ENCODE results near the gene SH2D4B. TPM values are rescaled to one million over a fixed set of nuclear protein-coding genes. Genes with fewer than 3 reads are reported as not detected.

Gene SH2D4B
- total and polyA plus RNA-seq, 10 of the 15 experiments (the other 5 are each of a cell fraction or from before 2014, with no cell fraction given) = 0.04 to 0.21 (median 0.13) TPM; not detected in 5

DNA sequence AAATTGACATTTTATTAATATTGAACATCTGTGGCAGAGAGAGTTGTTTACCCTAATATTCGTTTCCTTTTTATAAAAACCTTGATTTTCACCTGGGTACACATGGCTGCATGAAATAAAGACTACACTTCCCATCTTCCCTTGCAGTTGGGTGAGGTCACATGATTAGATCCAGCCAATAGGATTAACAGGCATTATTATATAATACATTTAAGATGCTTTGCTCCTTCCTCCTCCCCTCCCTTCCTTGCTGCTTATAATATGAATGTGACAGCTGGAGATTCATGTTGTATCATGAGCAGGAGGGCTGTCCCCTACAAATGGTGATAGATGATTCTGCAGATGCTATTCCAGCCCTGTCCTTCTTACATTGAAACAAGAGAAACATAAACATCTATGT is 146.6 kb downstream of the SH2D4B start (continued):
- TF ChIP-seq, protein P1, sequence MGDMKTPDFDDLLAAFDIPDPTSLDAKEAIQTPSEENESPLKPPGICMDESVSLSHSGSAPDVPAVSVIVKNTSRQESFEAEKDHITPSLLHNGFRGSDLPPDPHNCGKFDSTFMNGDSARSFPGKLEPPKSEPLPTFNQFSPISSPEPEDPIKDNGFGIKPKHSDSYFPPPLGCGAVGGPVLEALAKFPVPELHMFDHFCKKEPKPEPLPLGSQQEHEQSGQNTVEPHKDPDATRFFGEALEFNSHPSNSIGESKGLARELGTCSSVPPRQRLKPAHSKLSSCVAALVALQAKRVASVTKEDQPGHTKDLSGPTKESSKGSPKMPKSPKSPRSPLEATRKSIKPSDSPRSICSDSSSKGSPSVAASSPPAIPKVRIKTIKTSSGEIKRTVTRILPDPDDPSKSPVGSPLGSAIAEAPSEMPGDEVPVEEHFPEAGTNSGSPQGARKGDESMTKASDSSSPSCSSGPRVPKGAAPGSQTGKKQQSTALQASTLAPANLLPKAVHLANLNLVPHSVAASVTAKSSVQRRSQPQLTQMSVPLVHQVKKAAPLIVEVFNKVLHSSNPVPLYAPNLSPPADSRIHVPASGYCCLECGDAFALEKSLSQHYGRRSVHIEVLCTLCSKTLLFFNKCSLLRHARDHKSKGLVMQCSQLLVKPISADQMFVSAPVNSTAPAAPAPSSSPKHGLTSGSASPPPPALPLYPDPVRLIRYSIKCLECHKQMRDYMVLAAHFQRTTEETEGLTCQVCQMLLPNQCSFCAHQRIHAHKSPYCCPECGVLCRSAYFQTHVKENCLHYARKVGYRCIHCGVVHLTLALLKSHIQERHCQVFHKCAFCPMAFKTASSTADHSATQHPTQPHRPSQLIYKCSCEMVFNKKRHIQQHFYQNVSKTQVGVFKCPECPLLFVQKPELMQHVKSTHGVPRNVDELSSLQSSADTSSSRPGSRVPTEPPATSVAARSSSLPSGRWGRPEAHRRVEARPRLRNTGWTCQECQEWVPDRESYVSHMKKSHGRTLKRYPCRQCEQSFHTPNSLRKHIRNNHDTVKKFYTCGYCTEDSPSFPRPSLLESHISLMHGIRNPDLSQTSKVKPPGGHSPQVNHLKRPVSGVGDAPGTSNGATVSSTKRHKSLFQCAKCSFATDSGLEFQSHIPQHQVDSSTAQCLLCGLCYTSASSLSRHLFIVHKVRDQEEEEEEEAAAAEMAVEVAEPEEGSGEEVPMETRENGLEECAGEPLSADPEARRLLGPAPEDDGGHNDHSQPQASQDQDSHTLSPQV (IDR thresholded peaks at IDR 0.05) = no peak
- TF ChIP-seq, protein P2, sequence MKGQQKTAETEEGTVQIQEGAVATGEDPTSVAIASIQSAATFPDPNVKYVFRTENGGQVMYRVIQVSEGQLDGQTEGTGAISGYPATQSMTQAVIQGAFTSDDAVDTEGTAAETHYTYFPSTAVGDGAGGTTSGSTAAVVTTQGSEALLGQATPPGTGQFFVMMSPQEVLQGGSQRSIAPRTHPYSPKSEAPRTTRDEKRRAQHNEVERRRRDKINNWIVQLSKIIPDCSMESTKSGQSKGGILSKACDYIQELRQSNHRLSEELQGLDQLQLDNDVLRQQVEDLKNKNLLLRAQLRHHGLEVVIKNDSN (IDR thresholded peaks at IDR 0.05; ENCODE audit: borderline replicate concordance, extremely low read length, insufficient read depth, low read depth, low read length) = peak; percentile 50
- TF ChIP-seq SIX5 (IDR thresholded peaks at IDR 0.05; ENCODE audit: low read depth, low read length, severe bottlenecking) = peak; percentile 77
- peak; percentile 69 for TF ChIP-seq HCFC1 (IDR thresholded peaks at IDR 0.05; ENCODE audit: low read length)
- TF ChIP-seq RBBP5 (conservative IDR thresholded peaks at IDR 0.05) = no peak

DNA sequence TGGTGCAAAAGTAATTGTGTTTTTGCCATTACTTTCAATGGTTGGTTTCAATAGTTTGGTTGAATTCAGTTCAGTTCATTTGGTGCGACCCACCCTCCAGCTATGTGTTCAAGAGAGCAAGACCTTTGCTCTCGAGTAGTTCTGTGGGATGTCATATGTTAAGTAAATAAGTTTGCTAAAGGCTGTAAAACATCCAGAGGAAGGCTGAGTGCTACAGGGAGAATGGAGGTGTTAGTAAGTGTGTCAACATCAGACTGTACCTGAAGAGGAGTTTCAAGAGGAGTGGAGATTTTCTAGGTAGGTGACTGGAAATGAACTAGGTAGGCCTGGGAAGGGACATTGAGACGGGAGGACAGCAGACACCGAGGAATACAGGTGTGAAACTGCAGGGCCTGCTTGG is 147.7 kb downstream of the SH2D4B start:
- ChIA-PET CTCF (interaction anchor here (1.4 to 2.0 kb wide), 2 partner anchors 15 to 23 kb away, joined by 5 read pairs; no protein-coding TSS in a partner anchor), SMC1A (ENCODE audit: uncharacterized antibody, unreplicated experiment) (interaction anchor here (0.8 to 2.4 kb wide), 2 partner anchors 9 to 21 kb away, joined by 3 to 7 read pairs; no protein-coding TSS in a partner anchor), POLR2A (no interaction called here), RAD21 (ENCODE audit: unreplicated experiment) (interaction anchor here (1.3 kb wide), 1 partner anchor 149 kb away, joined by 3 read pairs; no protein-coding TSS in a partner anchor)
- Histone ChIP-seq H3K4me1 (ENCODE audit: control insufficient read depth, insufficient read depth, low read length) (no peaks in the 10 kb centered on the region), H3K9me3 (replicated peaks; ENCODE audit: control insufficient read depth, insufficient read depth, low read length) (no peaks in the 10 kb centered on the region), H3K27ac (ENCODE audit: control insufficient read depth, insufficient read depth) (no peak overlapping the region), H3K79me2 (ENCODE audit: control insufficient read depth, insufficient read depth, low read length) (no peaks in the 10 kb centered on the region), H4K20me1 (ENCODE audit: control insufficient read depth, insufficient read depth) (no peaks in the 10 kb centered on the region), H2AFZ (ENCODE audit: control insufficient read depth, low read depth, low read length) (no peak overlapping the region), H3K4me3 (no peak overlapping the region), H3K9ac (ENCODE audit: control insufficient read depth, insufficient read depth, low read length) (no peak overlapping the region), H3K27me3 (replicated peaks in 1 of 2; ENCODE audit: control insufficient read depth in 2 of 2, insufficient read depth in 2 of 2, low read length in 1 of 2) (no peaks in the 10 kb centered on the region), H3K36me3 (ENCODE audit: control insufficient read depth in 2 of 2, insufficient read depth in 2 of 2, low read length in 1 of 2) (no peaks in the 10 kb centered on the region), H3K4me2 (ENCODE audit: control insufficient read depth, insufficient read depth) (no peak overlapping the region)
- intact Hi-C loops (cut with micrococcal nuclease; ENCODE audit: unreplicated experiment) (no loop called here), in situ Hi-C loops (cut with MboI) (no loop called here)
- DNase-seq (ENCODE audit: low read depth, low spot score) (no peak), ATAC-seq (no peak), FAIRE-seq (no peak)
- BruUV-seq (replicated peaks) = no TSS peak
- no peak for TF ChIP-seq ZNF217 (IDR thresholded peaks at IDR 0.05)
- no peak for TF ChIP-seq ESRRA (IDR thresholded peaks at IDR 0.05; ENCODE audit: low read length)
- no peak for TF ChIP-seq BACH1 (IDR thresholded peaks at IDR 0.05; ENCODE audit: borderline replicate concordance)
- no peak for TF ChIP-seq SUZ12 (IDR thresholded peaks at IDR 0.05; ENCODE audit: unreplicated experiment)
- no peak for TF ChIP-seq WRNIP1 (IDR thresholded peaks at IDR 0.05; ENCODE audit: borderline replicate concordance, low read depth, low read length)
- TF ChIP-seq SPI1 (IDR thresholded peaks at IDR 0.05; ENCODE audit: borderline replicate concordance, insufficient read depth, low read depth, low read length) = no peak
- TF ChIP-seq KDM1A (IDR thresholded peaks at IDR 0.05; ENCODE audit: borderline replicate concordance) = no peak
- TF ChIP-seq, protein P3, sequence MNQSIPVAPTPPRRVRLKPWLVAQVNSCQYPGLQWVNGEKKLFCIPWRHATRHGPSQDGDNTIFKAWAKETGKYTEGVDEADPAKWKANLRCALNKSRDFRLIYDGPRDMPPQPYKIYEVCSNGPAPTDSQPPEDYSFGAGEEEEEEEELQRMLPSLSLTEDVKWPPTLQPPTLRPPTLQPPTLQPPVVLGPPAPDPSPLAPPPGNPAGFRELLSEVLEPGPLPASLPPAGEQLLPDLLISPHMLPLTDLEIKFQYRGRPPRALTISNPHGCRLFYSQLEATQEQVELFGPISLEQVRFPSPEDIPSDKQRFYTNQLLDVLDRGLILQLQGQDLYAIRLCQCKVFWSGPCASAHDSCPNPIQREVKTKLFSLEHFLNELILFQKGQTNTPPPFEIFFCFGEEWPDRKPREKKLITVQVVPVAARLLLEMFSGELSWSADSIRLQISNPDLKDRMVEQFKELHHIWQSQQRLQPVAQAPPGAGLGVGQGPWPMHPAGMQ (IDR thresholded peaks at IDR 0.05; ENCODE audit: borderline replicate concordance) = no peak
- no peak for TF ChIP-seq HCFC1 (IDR thresholded peaks at IDR 0.05; ENCODE audit: low read length)
- no peak for TF ChIP-seq EP300 (IDR thresholded peaks at IDR 0.05; ENCODE audit: borderline replicate concordance in 1 of 2, control insufficient read depth in 1 of 2, low read depth in 2 of 2, low read length in 2 of 2)
- TF ChIP-seq STAT3 (IDR thresholded peaks at IDR 0.05; ENCODE audit: low read depth, low read length) = no peak
- no peak for TF ChIP-seq CHD2 (IDR thresholded peaks at IDR 0.05; ENCODE audit: borderline replicate concordance, low read depth, low read length)
- no peak for TF ChIP-seq CHD1 (IDR thresholded peaks at IDR 0.05; ENCODE audit: low read depth, low read length)
- TF ChIP-seq NR2C1 (IDR thresholded peaks at IDR 0.05) = no peak
- no peak for TF ChIP-seq RBBP5 (conservative IDR thresholded peaks at IDR 0.05)
- WGBS (ENCODE audit: insufficient coverage, insufficient replicate concordance, low lambda C conversion rate, missing lambda C conversion rate) = 7% methylated on average over 4 of the region's 4 CpGs
